ENCODE measurements around the gene SPACA7. TPM values are rescaled to one million over a fixed set of nuclear protein-coding genes. Genes with fewer than 3 reads are reported as not detected.

The SPACA7 gene
- total RNA-seq, 1 experiment from 2014 or later, result not detected

DNA sequence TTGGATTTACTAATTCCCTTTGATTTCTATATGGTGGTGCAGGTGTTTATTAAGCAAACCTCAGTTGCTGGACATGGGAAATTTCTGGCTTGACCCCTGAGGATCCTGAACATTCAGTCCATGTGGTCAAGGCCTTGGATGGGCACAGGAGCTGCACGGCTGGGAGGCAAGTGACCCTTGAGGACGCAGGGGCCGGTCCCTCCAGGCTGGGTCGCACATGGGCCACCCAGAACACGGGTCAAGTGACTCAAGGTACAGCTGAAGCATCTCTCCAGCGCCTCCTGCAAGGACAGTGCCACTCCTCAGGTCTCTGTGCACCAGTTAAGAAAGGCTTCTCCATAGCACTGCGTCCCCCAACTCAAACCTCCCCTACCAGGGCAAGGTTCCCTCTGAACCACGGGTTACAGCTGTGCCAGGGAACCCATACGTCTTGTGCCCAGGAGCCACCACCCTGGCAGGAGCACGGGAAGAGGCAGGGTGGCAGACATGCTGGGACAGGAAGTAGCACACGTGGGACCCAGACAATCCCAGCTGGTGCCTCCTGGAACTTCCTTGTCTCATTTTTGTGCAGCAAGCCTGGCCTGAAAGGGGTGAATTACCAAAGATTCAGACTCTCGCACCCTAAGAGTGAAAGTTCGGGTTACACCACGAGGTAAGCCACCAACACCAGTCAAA lies 93.1 kb downstream of the SPACA7 start:
- Histone ChIP-seq H2AFZ (ENCODE audit: low read depth, low read length, poor library complexity, severe bottlenecking) (no peak overlapping the region), H3K9me2 (ENCODE audit: insufficient read depth) (no peaks in the 10 kb centered on the region), H3K4me2 (ENCODE audit: low read length) (no peak overlapping the region), H3K9ac (ENCODE audit: low read length) (no peak overlapping the region), H3K4me1 (ENCODE audit: control insufficient read depth in 1 of 2, insufficient read depth in 2 of 2, low read length in 2 of 2) (no peaks in the 10 kb centered on the region), H3K4me3 (replicated peaks in 1 of 2; ENCODE audit: low read depth in 1 of 2, low read length in 2 of 2) (no peak overlapping the region), H3K27ac (ENCODE audit: low read depth, low read length) (no peak overlapping the region), H3K27me3 (ENCODE audit: insufficient read depth, low read length) (no peaks in the 10 kb centered on the region), H3K79me2 (ENCODE audit: insufficient read depth, low read length) (no peaks in the 10 kb centered on the region), H3K9me3 (ENCODE audit: control insufficient read depth in 1 of 2, insufficient read depth in 1 of 2, low read depth in 1 of 2, low read length in 2 of 2) (no peaks in the 10 kb centered on the region), H4K20me1 (ENCODE audit: insufficient read depth) (no peaks in the 10 kb centered on the region), H3K36me3 (ENCODE audit: control insufficient read depth in 1 of 2, insufficient read depth in 2 of 2, low read length in 2 of 2) (no peaks in the 10 kb centered on the region)
- ChIA-PET CTCF (no interaction called here), RAD21 (ENCODE audit: low non-redundant PET in 1 of 2, low total read pairs in 2 of 2, uncharacterized antibody in 2 of 2, unreplicated experiment in 2 of 2) (no interaction called here), POLR2A (no interaction called here)
- no peak for DNase-seq (ENCODE audit: low read depth, low spot score)
- ATAC-seq, result no peak
- no TSS peak for BruUV-seq (replicated peaks)
- intact Hi-C loops (cut with micrococcal nuclease), result no loop called here
- TF ChIP-seq EZH2phosphoT487 (IDR thresholded peaks at IDR 0.05; ENCODE audit: borderline replicate concordance), result no peak
- TF ChIP-seq POLR2AphosphoS5 (IDR thresholded peaks at IDR 0.05; ENCODE audit: low read depth, low read length), result no peak
- TF ChIP-seq FOSL1 (IDR thresholded peaks at IDR 0.05; ENCODE audit: low read depth), result no peak
- TF ChIP-seq, protein P1, sequence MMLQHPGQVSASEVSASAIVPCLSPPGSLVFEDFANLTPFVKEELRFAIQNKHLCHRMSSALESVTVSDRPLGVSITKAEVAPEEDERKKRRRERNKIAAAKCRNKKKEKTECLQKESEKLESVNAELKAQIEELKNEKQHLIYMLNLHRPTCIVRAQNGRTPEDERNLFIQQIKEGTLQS (IDR thresholded peaks at IDR 0.05), result no peak
- no peak for TF ChIP-seq CBX3 (IDR thresholded peaks at IDR 0.05; ENCODE audit: low read depth)
- TF ChIP-seq TCF7L2 (IDR thresholded peaks at IDR 0.05; ENCODE audit: borderline replicate concordance, extremely low read depth, insufficient read depth, insufficient read length), result no peak
- no peak for TF ChIP-seq RAD21 (IDR thresholded peaks at IDR 0.05; ENCODE audit: low read depth)
- TF ChIP-seq SIN3A (IDR thresholded peaks at IDR 0.05; ENCODE audit: low read depth), result no peak
- TF ChIP-seq, protein P2, sequence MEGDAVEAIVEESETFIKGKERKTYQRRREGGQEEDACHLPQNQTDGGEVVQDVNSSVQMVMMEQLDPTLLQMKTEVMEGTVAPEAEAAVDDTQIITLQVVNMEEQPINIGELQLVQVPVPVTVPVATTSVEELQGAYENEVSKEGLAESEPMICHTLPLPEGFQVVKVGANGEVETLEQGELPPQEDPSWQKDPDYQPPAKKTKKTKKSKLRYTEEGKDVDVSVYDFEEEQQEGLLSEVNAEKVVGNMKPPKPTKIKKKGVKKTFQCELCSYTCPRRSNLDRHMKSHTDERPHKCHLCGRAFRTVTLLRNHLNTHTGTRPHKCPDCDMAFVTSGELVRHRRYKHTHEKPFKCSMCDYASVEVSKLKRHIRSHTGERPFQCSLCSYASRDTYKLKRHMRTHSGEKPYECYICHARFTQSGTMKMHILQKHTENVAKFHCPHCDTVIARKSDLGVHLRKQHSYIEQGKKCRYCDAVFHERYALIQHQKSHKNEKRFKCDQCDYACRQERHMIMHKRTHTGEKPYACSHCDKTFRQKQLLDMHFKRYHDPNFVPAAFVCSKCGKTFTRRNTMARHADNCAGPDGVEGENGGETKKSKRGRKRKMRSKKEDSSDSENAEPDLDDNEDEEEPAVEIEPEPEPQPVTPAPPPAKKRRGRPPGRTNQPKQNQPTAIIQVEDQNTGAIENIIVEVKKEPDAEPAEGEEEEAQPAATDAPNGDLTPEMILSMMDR (IDR thresholded peaks at IDR 0.05 in 2 of 3, conservative IDR thresholded peaks at IDR 0.05 in 1 of 3; ENCODE audit: borderline replicate concordance in 1 of 3, insufficient read depth in 1 of 3, low read depth in 2 of 3, low read length in 2 of 3), result no peak
- TF ChIP-seq ZNF274 (IDR thresholded peaks at IDR 0.05; ENCODE audit: low read depth, low read length), result no peak
- TF ChIP-seq JUND (IDR thresholded peaks at IDR 0.05), result no peak
- no peak for TF ChIP-seq EZH2 (IDR thresholded peaks at IDR 0.05)
- TF ChIP-seq POLR2A (IDR thresholded peaks at IDR 0.05; ENCODE audit: borderline replicate concordance, extremely low read depth, insufficient read depth, insufficient read length), result no peak

Data from HCT116 (cell line).